ENCODE data around the gene ASB15.
"Not testable (repeated sequence)": the region's sequence is repeated elsewhere in the genome, so short reads cannot be mapped to it uniquely, and the experiment has no call there.

The ASB15 gene

DNA sequence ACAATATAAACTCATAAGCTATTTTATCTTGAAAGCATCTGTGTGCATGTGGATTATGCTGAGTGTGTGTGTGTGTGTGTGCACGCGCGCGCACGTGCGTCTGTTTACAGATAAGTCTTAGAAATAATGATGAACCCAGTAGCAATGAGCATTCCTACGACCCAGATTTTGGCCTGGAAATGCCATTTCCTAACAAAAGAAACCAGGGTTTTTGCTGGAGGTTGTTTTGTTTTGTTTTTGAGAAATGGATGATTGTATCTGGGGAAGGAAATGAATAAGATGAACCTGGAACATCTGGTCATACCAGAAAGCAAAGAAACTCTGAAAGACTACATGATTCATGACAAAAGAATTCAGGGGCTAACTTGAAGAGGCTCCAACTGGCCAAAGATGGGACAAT lies 31.9 kb downstream of the ASB15 start:
- Histone ChIP-seq H3K27ac (ENCODE audit: low read depth, low read length) (no peak overlapping the region), H3K36me3 (ENCODE audit: control insufficient read depth in 1 of 2, insufficient read depth in 2 of 2, low read length in 2 of 2) (no peaks in the 10 kb centered on the region), H3K9ac (ENCODE audit: low read depth in 1 of 2, low read length in 2 of 2) (no peak overlapping the region), H3K9me3 (ENCODE audit: control insufficient read depth in 1 of 2, low read length in 2 of 2) (no peaks in the 10 kb centered on the region), H3K4me3 (ENCODE audit: low read depth in 1 of 2, low read length in 2 of 2) (no peak overlapping the region), H3K4me1 (ENCODE audit: control insufficient read depth in 1 of 2, insufficient read depth in 2 of 2, low read length in 2 of 2) (no peaks in the 10 kb centered on the region), H3K27me3 (ENCODE audit: control insufficient read depth in 1 of 2, insufficient read depth in 2 of 2, low read length in 2 of 2) (no peaks in the 10 kb centered on the region)

GRCh38 chr7:123634011-123634573 lies 32.5 kb downstream of the ASB15 start:
- H3K27ac ChIP-seq (ENCODE audit: low read depth, low read length); H3K9ac ChIP-seq (ENCODE audit: low read depth in 1 of 2, low read length in 2 of 2); H3K9me3 ChIP-seq (ENCODE audit: control insufficient read depth in 1 of 2, low read length in 2 of 2); H3K4me3 ChIP-seq (ENCODE audit: low read depth in 1 of 2, low read length in 2 of 2); H3K4me1 ChIP-seq (ENCODE audit: control insufficient read depth in 1 of 2, insufficient read depth in 2 of 2, low read length in 2 of 2); H3K27me3 ChIP-seq (ENCODE audit: control insufficient read depth in 1 of 2, insufficient read depth in 2 of 2, low read length in 2 of 2); H3K36me3 ChIP-seq (ENCODE audit: control insufficient read depth in 1 of 2, insufficient read depth in 2 of 2, low read length in 2 of 2): not testable (repeated sequence)

- Histone ChIP-seq H3K27me3 (ENCODE audit: control insufficient read depth in 1 of 2, insufficient read depth in 2 of 2, low read length in 2 of 2) (peaks cover 0 to 4% of the 10 kb centered on the region in 2 donors), H3K36me3 (ENCODE audit: control insufficient read depth in 1 of 2, insufficient read depth in 2 of 2, low read length in 2 of 2) (no peaks in the 10 kb centered on the region), H3K27ac (ENCODE audit: low read depth, low read length) (no peak overlapping the region), H3K9ac (ENCODE audit: low read depth in 1 of 2, low read length in 2 of 2) (no peak overlapping the region), H3K4me3 (ENCODE audit: low read depth in 1 of 2, low read length in 2 of 2) (no peak overlapping the region), H3K9me3 (ENCODE audit: control insufficient read depth in 1 of 2, low read length in 2 of 2) (no peaks in the 10 kb centered on the region), H3K4me1 (ENCODE audit: control insufficient read depth in 1 of 2, insufficient read depth in 2 of 2, low read length in 2 of 2) (no peaks in the 10 kb centered on the region)
These were observed 34.1 kb downstream of the ASB15 start for GRCh38 chr7:123635551-123636359.

DNA sequence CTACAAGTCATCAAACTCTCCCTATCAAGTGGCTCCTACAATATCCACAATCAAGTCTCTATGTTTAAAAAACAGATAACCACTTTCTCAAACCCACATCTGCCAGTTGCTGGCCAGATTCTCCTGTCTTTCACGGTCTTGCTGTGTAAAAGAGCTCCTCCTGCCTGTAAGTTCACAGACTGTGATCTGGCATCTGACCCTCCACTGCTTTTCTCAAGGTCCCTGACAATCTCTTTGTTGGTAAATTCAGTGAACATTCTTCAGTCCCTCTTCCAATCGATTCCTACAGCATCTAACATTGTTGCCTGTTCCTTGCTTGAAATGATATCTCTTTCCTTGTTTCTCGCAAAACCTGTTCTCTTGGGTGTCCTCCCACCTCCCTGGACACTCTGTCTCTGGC lies 35.6 kb downstream of the ASB15 start:
- Histone ChIP-seq H3K9ac (ENCODE audit: low read depth in 1 of 2, low read length in 2 of 2) (no peak overlapping the region), H3K36me3 (ENCODE audit: control insufficient read depth in 1 of 2, insufficient read depth in 2 of 2, low read length in 2 of 2) (no peaks in the 10 kb centered on the region), H3K4me3 (ENCODE audit: low read depth in 1 of 2, low read length in 2 of 2) (no peak overlapping the region), H3K27me3 (ENCODE audit: control insufficient read depth in 1 of 2, insufficient read depth in 2 of 2, low read length in 2 of 2) (peaks cover 0 to 4% of the 10 kb centered on the region in 2 donors), H3K27ac (ENCODE audit: low read depth, low read length) (no peak overlapping the region), H3K9me3 (ENCODE audit: control insufficient read depth in 1 of 2, low read length in 2 of 2) (no peaks in the 10 kb centered on the region), H3K4me1 (ENCODE audit: control insufficient read depth in 1 of 2, insufficient read depth in 2 of 2, low read length in 2 of 2) (no peaks in the 10 kb centered on the region)

DNA sequence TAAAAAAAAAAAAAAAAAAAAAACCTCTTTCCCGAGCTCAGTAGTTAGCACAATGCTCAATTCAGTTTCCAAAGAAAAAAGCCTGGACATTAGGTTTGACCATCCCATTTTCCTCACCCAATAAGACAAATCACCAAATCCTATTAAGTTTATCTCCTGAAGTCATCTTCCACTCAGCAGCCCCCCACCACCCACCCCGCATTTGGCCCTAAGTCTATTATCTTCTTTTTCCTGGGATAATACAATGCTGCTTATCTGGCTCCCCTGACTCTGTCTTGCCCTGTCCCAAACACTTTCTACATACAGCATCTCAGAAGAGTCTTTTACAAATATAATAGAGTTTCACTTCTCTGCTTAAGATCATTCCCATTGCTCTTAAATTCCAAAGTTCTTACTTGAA lies 36.3 kb downstream of the ASB15 start:
- H3K4me3 ChIP-seq (ENCODE audit: low read depth in 1 of 2, low read length in 2 of 2): no peak overlapping the region
- no peaks in the 10 kb centered on the region for H3K9me3 ChIP-seq (ENCODE audit: control insufficient read depth in 1 of 2, low read length in 2 of 2)
- H3K9ac ChIP-seq (ENCODE audit: low read depth in 1 of 2, low read length in 2 of 2): no peak overlapping the region
- H3K27me3 ChIP-seq (ENCODE audit: control insufficient read depth in 1 of 2, insufficient read depth in 2 of 2, low read length in 2 of 2): peaks cover 0 to 4% of the 10 kb centered on the region in 2 donors
- H3K4me1 ChIP-seq (ENCODE audit: control insufficient read depth in 1 of 2, insufficient read depth in 2 of 2, low read length in 2 of 2): no peaks in the 10 kb centered on the region
- H3K36me3 ChIP-seq (ENCODE audit: control insufficient read depth in 1 of 2, insufficient read depth in 2 of 2, low read length in 2 of 2): no peaks in the 10 kb centered on the region
- no peak overlapping the region for H3K27ac ChIP-seq (ENCODE audit: low read depth, low read length)

- Histone ChIP-seq H3K36me3 (ENCODE audit: control insufficient read depth in 1 of 2, insufficient read depth in 2 of 2, low read length in 2 of 2) (no peaks in the 10 kb centered on the region), H3K9me3 (ENCODE audit: control insufficient read depth in 1 of 2, low read length in 2 of 2) (no peaks in the 10 kb centered on the region), H3K27me3 (ENCODE audit: control insufficient read depth in 1 of 2, insufficient read depth in 2 of 2, low read length in 2 of 2) (peaks cover 0 to 9% of the 10 kb centered on the region in 2 donors), H3K4me1 (ENCODE audit: control insufficient read depth in 1 of 2, insufficient read depth in 2 of 2, low read length in 2 of 2) (peaks cover 0 to 3% of the 10 kb centered on the region in 2 donors), H3K27ac (ENCODE audit: low read depth, low read length) (no peak overlapping the region), H3K4me3 (ENCODE audit: low read depth in 1 of 2, low read length in 2 of 2) (no peak overlapping the region), H3K9ac (ENCODE audit: low read depth in 1 of 2, low read length in 2 of 2) (no peak overlapping the region)
These were observed 38.0 kb downstream of the ASB15 start for GRCh38 chr7:123639631-123640030.

GRCh38 chr7:123640583-123640982 lies 39.0 kb downstream of the ASB15 start:
- no peaks in the 10 kb centered on the region for H3K9me3 ChIP-seq (ENCODE audit: control insufficient read depth in 1 of 2, low read length in 2 of 2)
- H3K27ac ChIP-seq (ENCODE audit: low read depth, low read length): no peak overlapping the region
- no peak overlapping the region for H3K9ac ChIP-seq (ENCODE audit: low read depth in 1 of 2, low read length in 2 of 2)
- H3K36me3 ChIP-seq (ENCODE audit: control insufficient read depth in 1 of 2, insufficient read depth in 2 of 2, low read length in 2 of 2): no peaks in the 10 kb centered on the region
- no peak overlapping the region for H3K4me3 ChIP-seq (ENCODE audit: low read depth in 1 of 2, low read length in 2 of 2)
- peaks cover 0 to 3% of the 10 kb centered on the region in 2 donors for H3K4me1 ChIP-seq (ENCODE audit: control insufficient read depth in 1 of 2, insufficient read depth in 2 of 2, low read length in 2 of 2)
- peaks cover 0 to 10% of the 10 kb centered on the region in 2 donors for H3K27me3 ChIP-seq (ENCODE audit: control insufficient read depth in 1 of 2, insufficient read depth in 2 of 2, low read length in 2 of 2)

- Histone ChIP-seq H3K4me3 (ENCODE audit: low read depth in 1 of 2, low read length in 2 of 2) (no peak overlapping the region), H3K27ac (ENCODE audit: low read depth, low read length) (no peak overlapping the region), H3K9ac (ENCODE audit: low read depth in 1 of 2, low read length in 2 of 2) (no peak overlapping the region), H3K27me3 (ENCODE audit: control insufficient read depth in 1 of 2, insufficient read depth in 2 of 2, low read length in 2 of 2) (peaks cover 0 to 10% of the 10 kb centered on the region in 2 donors), H3K36me3 (ENCODE audit: control insufficient read depth in 1 of 2, insufficient read depth in 2 of 2, low read length in 2 of 2) (no peaks in the 10 kb centered on the region), H3K9me3 (ENCODE audit: control insufficient read depth in 1 of 2, low read length in 2 of 2) (no peaks in the 10 kb centered on the region), H3K4me1 (ENCODE audit: control insufficient read depth in 1 of 2, insufficient read depth in 2 of 2, low read length in 2 of 2) (peaks cover 0 to 3% of the 10 kb centered on the region in 2 donors)
These were observed 40.3 kb downstream of the ASB15 start for GRCh38 chr7:123641901-123642300.

GRCh38 chr7:123643495-123644441 lies 42.1 kb downstream of the ASB15 start:
- no peak overlapping the region for H3K9ac ChIP-seq (ENCODE audit: low read depth in 1 of 2, low read length in 2 of 2)
- H3K4me1 ChIP-seq (ENCODE audit: control insufficient read depth in 1 of 2, insufficient read depth in 2 of 2, low read length in 2 of 2): peaks cover 0 to 3% of the 10 kb centered on the region in 2 donors
- H3K4me3 ChIP-seq (ENCODE audit: low read depth in 1 of 2, low read length in 2 of 2): no peak overlapping the region
- no peaks in the 10 kb centered on the region for H3K36me3 ChIP-seq (ENCODE audit: control insufficient read depth in 1 of 2, insufficient read depth in 2 of 2, low read length in 2 of 2)
- H3K9me3 ChIP-seq (ENCODE audit: control insufficient read depth in 1 of 2, low read length in 2 of 2): no peaks in the 10 kb centered on the region
- peaks cover 0 to 10% of the 10 kb centered on the region in 2 donors for H3K27me3 ChIP-seq (ENCODE audit: control insufficient read depth in 1 of 2, insufficient read depth in 2 of 2, low read length in 2 of 2)
- no peak overlapping the region for H3K27ac ChIP-seq (ENCODE audit: low read depth, low read length)

GRCh38 chr7:123645516-123645915 lies 43.9 kb downstream of the ASB15 start:
- H3K36me3 ChIP-seq (ENCODE audit: control insufficient read depth in 1 of 2, insufficient read depth in 2 of 2, low read length in 2 of 2): no peaks in the 10 kb centered on the region
- H3K4me1 ChIP-seq (ENCODE audit: control insufficient read depth in 1 of 2, insufficient read depth in 2 of 2, low read length in 2 of 2): peaks cover 0 to 3% of the 10 kb centered on the region in 2 donors

More at GRCh38 chr7:123645516-123645915, 43.9 kb downstream of the ASB15 start:
- Histone ChIP-seq H3K27ac (ENCODE audit: low read depth, low read length) (no peak overlapping the region), H3K4me3 (ENCODE audit: low read depth in 1 of 2, low read length in 2 of 2) (no peak overlapping the region), H3K9me3 (ENCODE audit: control insufficient read depth in 1 of 2, low read length in 2 of 2) (no peaks in the 10 kb centered on the region), H3K9ac (ENCODE audit: low read depth in 1 of 2, low read length in 2 of 2) (no peak overlapping the region), H3K27me3 (ENCODE audit: control insufficient read depth in 1 of 2, insufficient read depth in 2 of 2, low read length in 2 of 2) (peaks cover 0 to 6% of the 10 kb centered on the region in 2 donors)

Data from duodenal mucosa (tissue), 2 donors.